GM18508 (cell line): ENCODE measurements around the gene WWC1.

Source experiments
- ATAC-seq: cut with Tn5 transposase; IDR thresholded peaks from one replicate; pipeline ENCODE4 v1.9.1; 2021; ENCODE audit warnings: moderate number of reproducible peaks; ENCODE audit not compliant: insufficient read depth, unreplicated experiment

Gene WWC1

DNA sequence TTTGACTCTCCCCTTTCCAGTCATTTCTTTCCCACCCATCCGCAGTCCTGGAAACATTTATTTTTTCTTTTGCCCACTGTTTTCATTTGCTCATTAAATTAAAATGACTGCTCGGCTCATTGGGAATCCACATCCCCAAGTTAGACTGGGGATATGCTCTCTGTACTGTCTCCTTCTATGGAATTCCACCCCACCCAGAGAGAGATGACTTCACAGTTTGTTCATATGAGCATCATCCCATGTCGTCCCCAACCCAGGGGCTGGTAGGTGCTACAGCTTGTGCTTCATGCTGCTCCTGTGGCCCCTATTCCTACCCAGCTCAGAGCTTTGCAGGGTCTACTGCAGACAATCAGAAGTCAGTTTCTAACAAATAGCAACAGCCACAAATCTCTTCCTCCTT is 178.4 kb downstream of the WWC1 start:
- no peak for ATAC-seq

DNA sequence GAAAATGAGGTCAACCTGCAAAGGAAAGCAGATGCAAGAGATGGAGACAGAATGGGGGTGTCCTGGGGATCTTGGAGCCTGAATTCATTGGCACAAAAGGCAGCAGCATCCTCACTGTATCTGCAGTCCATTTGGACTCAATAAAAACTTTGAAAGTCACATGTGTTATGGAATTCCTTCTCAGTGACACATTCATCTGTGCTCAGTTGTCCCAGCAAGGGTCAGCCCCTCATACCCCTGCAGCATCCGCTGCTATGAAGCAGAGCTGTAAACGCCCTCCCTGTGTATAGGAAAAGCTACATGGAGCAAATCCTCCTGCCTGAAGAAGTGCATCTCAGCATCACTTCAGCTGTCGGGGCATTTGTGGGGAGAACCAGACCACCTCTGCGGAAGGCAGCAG is 180.3 kb downstream of the WWC1 start:
- no peak for ATAC-seq

DNA sequence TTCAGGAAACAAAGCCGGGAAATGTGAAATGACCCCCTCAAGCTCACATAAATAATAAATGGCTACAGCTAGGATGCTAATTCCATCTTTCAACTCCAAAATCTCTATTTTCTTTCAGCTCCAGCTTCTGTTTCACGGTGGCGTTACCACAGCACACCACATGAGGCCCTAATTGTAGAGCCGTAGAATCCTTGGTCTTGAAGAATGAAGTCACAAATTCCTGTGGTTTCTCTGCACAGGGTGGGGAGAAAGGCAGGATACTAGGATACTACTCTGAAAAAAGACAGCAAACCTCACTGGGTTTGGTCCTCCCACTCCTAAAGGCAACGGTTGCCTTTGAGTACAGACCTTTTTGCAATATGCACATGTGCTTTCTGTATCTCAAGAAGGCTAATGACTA is 180.9 kb downstream of the WWC1 start:
- ATAC-seq, result no peak

DNA sequence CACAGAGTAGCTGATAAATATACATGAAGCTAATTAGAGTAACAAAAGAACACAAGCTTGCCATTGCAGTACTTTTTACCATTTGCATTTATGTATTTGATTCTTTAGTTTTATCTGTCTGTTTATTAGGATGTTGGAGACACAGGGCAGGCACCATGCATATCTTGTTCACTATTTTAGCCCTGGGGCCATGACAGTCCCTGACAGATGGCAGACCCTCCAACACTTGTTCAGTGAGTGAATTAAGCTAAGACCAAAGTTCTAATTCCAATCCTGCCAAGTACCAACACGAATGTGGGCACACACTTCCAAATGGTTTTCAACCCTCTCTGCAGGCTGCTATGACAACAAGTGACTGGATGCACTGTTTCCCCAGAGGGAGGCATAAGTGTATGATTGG is 182.9 kb downstream of the WWC1 start:
- ATAC-seq, result no peak

DNA sequence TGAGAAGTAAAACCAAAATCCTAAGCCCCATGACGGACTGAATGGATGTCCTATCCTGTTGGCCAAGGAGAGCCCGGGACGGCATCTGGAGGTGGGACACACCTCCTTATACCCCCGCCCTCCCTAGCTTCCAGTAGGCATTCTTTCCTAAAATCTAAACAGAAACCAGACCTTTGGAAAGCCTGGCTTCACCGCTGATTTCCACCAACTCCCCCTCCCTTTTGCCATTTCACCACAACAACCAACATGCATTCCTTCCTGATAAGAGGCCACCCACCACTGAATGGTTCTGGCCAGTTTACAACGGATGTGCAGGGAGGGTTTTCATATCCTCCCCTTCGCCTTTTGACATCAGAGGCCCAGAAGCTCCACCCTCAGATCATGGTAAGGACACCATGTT is 185.6 kb downstream of the WWC1 start:
- no peak for ATAC-seq

DNA sequence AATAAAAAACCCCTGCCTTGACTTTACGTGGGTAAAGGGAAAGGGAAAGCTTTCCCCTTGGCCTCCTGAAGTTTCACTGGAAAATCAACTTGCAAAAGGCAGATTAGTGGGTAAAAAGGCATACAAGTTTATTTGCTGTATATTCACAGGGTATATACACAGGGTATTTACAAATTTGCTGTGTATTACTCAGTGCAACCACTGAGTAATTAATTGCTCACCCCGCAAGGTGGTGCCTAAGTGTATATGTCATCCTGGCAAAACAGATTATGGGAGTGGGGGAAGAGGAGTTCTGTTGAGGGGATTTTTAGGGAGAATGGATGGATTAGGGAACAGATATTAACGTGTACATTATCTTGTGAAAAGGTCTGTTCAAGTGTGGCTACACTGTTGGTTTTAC is 187.7 kb downstream of the WWC1 start:
- no peak for ATAC-seq

DNA sequence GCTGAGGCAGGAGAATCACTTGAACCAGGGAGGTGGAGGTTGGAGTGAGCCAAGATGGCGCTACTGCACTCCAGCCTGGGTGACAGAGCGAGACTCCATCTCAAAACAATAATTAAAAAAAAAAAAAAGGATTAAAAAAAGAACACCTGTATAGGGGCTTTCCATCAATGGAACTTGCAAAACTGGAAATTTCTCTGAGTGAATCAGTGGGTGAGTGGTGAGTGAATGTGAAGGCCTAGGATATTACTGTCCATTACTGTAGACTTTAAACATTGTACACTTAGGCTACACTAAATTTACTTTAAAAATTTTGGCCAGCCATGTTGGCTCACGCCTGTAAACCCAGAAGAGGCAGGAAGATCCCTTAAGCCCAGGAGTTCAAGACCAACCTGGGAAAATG is 189.2 kb downstream of the WWC1 start:
- ATAC-seq, result no peak

DNA sequence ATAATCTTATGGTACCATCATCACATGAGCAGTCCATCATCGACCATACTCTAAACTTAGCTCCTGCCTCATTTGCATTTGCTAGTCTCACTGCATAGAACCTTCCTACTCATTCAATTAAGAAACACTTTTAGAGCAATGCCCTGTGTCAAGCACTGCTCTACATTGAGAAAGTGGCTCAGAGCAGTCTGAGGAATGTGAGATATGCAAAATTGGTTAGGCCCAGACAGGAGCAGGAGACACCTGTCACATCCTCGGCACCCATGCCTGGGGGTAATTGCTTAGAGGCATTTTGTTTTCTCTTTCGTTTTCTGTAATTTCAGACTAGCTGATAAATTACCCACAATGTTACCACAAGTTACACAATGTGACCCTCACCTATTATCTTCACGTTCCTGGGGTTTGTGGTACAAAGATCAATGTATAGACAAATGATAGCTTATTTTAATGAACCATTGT is 189.9 kb downstream of the WWC1 start:
- peak; percentile 87 for ATAC-seq

DNA sequence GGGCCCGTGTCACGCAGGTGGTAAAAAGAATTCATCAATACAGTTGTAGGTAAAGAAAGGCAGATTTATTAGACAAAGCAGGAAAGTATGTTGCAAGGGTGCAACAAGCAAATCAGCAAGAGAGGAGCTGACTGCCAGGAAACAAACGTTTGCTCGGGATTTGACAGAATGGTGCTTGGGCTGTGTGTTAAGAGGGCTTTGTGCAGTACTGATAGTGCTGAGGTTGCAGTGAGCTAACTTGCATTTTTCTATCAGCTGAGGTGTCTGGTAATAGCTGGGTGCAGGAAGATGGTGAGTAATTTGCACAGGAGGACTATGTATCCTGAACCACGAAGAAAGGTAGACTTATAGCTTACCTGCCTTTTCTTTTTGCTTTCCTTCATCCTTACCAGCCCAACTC is 190.9 kb downstream of the WWC1 start:
- ATAC-seq, result no peak

DNA sequence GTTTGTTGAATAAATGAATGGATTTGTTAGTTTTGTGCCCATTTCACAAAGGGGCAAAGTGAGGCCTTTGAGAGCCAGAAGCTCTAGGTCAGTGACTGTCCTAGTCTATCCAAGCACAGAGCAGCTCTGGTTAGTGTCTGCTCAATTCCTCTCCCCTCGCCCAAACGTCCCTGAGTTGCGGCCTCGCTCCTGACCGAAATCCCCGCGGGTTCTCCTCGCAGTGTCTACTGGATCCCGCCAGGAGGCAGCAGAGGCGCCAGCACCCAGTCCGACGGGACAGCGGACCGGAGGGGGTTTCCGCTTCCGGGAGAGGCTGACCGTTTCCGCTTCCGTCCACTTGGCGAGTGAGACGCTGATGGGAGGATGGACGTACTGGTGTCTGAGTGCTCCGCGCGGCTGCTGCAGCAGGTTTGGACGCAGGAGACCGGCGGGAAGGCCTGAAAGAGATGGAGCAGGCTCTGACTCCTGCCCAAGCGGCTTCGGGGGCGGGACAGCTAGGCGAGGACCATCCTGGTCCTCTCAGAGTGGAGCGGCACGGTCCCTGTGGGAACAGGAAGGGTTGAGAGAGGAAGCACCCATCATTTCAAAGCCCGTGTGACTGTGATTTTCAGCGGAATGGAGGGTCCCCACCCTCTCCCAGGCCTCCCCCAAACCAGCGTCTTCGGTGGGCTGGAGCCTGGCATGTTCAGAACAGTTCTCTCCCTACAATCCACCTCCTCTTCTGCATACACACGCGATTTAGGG is 194.9 kb downstream of the WWC1 start, which contains the start of gene RARS1:
Gene RARS1, plus strand, starts transcription at position 336 of the 744 bp plus-strand sequence. Its CDS starts 28 bp downstream, at position 364.
- peak; percentile 75 for ATAC-seq

DNA sequence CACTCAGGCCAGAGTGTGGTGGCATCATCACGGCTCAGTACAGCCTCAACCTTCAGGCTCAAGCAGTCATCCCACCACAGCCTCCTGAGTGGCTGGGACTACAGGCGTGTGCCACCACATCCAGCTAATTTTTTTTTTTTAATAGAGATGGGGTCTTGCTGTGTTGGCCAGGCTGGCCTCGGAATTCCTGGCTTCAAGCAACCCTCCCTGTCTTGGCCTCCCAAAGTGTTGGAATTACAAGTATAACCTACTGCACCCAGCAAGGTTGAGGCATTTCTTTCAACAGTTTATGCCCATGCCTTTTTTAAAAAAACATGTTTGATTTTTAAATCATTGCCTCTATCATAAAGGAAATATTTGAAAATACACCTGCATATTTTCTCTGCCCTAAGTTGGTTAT is 197.6 kb downstream of the WWC1 start:
- ATAC-seq, result no peak

DNA sequence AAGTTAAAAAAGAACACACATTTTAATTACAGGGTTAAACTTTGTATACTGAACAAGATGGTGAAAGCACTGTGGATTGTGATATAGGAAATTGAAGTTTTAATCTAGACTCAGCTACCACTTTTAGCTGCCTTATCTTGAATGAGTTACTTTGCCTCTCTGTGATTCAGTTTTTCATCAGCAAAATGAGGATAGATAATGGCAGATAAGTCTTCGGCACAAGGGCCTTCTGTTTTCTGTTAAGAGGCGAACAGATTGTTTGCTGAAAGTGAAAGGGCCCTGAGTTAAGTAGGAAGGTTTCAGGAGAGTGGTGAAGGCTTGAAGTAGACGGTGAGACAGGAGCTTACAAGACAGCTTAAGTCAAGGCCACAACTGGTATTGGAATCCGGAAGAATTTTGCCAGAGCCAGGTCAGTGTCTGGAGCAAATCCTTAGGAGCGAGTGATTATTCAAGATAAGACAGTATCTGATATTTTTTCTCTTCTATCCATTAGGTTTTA is 202.7 kb downstream of the WWC1 start:
- no peak for ATAC-seq

DNA sequence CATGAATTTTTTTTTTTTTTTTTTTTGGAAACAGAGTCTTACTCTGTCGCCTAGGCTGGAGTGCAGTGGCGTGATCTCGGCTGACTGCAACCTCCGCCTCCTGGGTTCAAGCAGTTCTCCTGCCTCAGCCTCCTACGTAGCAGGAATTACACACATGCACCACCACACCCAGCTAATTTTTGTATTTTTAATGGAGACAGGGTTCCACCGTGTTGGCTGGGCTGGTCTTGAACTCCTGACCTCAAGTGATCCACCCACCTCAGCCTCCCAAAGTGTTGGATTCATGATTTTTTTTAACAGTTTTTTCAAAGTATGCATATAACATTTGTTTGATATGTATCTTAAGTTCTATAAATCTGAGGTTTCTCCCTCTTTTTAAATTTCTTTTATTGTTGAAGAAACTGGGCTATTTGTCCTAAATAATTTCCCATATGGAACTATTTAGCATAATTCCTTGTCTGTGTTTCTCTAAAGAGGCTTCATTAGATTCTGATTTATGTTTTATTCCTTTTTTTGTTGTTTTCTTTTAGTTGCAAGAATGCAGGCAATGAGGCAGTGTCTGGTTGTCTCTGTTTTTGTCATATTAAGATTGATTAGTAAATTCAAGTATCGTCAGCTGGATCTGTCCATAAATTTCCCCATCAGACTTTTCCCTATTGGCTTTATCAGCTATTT is 211.3 kb downstream of the WWC1 start:
- ATAC-seq, result no peak

DNA sequence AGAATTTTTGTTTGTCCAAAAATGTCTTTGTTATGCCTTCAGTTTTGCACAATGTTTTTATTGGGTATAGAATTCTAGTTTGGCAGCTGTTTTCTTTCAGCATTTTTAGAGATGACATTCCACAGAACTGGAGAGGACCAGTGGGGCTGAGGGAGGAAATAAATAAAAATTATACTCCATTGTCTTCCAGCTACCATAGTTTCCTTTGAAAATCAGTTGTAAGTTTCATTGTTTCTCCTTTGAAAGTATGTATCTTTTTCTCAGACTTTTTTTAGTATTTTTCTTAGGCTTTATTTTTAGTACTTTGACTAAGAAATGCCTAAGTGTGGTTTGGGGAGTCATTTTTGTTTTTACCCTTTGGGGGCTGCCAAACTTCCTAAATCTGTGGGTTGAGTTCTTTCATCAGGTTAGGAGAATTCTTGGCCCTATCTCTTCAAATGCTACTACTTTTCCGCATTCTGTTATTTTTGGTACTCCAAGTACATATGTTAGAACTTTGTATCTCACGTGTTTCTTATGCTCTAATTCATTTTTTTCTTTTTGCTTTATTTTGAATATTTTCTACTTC is 222.5 kb downstream of the WWC1 start:
- no peak for ATAC-seq
